Activated CD8-positive, alpha-beta memory T cell treated with anti-CD3 and anti-CD28 coated beads, Interleukin-2, amount 50 U/mL, for 24 hours (primary cell): Measurements from ENCODE around the gene LIN54.
"Not testable (repeated sequence)": the region's sequence is repeated elsewhere in the genome, so short reads cannot be mapped to it uniquely, and the experiment has no call there.

ENCODE experiments used
- DNase-seq: peaks from one replicate; pipeline ENCODE4 v3.0.0-alpha.2; 2020; ENCODE audit errors: extremely low read depth

LIN54 gene

DNA sequence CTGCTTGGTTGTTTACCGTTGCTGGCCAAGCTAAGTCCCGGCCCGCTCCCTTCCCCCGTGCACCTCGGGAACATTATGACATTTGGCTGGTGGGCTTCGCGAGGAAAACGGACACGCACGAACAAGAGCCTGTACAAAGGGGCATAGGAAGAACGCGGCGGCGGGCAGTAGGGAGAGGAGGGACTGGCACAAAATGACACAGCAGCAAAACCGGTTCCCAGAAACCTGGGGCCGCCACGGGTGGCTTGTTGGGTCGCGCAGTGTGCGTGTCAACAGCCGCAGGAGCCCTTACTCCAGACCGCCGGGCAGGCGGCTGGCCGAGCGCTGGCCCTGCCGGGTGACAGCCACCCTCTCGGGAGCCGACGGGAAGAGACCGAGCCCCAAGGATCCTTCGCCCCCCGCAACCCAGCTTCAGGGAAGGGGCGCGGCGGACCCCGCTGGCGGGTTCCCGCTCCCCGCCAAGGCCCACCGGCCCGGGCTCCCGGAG is 1.6 kb upstream of the LIN54 start:
- no peak for DNase-seq

DNA sequence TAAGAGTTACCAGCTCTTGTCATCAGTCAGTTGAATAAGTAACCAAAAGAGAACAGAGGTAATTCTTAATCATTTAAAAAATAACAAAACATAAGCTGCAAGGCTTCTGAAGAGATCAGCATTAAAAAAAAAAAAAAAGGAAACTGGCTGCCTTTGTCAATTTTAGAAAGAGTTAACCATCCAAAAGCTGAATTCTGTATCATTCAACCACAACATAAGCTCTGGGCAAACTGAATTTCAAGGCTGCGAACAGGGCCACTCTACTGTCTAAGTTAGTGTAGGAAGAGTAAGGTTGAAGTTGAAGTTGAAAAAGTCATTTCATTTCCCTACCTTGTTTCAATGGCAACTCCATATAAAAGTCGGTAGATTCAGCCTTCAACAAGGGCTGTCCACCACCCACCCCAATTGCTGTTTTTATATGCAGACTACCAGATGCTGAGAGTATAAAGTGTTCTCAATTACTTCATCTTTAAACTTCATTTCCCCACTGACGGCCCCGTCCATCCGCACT is 1.1 kb upstream of the LIN54 start:
- no peak for DNase-seq

DNA sequence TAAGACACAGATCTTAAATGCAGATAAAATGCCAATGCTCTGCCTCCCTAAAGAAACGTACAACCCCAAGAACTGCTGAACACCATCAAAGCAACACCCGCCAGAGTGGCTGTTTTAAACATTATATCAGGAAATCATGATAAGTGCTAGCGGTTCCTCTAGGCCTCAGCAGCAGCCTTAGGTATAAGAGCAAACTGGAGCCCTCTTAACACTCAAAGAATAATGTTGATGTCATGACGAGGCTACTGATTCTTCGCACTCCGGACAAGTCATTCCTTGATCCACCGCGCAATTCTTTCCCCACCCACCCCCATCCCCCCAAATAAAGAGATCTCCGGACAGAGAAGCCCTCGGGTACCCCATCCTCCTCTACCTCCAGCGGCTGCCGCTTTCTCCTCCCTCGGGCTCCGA is 507 bp downstream of the LIN54 start:
- no peak for DNase-seq

DNA sequence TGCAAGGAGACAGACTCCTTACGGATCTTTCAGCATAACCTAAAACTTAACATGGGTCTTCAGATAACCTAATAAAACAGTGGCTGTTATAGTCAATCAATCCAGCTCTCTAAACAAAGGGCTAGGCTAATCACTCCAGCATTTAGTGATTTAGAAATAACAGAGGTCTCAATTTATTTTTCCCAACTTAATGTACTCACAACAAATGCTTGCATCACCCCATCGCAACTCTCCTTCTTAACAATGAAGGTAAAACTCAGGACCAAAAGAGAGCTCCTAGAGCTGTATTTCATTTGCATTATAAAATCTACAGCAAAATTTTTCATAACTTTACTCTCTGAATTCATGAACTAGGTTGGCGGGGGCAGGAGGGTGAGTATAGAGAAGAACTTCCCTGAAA is 1.1 kb downstream of the LIN54 start:
- no peak for DNase-seq

DNA sequence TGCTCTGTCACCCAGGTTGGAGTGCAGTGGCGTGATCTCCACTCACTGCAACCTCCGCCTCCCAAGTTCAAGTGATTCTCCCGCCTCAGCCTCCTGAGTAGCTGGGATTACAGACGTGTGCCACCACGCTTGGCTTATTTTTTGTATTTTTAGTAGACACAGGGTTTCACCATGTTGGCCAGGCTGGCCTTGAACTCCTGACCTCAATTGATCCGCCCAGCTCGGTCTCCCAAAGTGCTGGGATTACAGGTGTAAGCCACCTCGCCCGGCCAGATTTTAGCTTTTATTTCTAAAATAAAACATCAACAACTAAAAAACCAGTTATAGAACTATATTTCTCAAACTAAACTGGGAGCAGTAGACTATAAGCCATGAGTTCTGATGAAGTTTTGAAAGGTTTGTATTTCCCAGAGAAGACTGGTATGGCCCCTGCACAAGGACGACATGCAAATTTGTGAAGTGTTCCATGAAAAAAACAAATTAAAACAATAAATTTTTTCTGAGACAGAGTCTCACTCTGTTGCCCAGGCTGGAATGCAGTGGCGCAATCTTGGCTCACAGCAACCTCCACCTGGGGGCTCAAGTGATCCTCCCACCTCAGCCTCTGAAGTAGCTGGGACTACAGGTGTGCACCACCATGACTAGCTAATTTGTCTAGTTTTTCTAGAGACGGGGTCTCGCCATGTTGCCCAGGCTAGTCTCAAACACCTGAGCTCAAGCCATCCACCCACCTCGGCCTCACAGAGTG is 7.4 kb downstream of the LIN54 start:
- not testable (repeated sequence) for DNase-seq

DNA sequence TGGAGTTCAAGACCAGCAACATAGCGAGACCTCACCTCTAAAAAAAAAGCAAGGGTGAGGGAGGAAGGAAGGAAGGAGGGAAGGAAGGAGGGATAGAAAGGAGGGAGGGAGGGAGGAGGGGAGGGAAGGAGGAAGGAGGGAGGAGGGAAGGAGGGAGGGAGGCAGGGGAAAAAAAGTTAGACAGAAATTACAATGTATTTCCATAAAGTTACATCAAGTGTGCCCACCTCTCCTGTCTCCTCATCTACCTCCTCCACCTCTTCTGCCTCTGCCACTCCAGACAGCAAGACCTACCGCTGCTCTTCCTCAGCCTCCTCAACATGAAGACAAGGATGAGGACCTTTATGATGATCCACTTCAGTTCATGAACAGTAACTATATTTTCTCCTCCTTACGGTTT is 8.3 kb downstream of the LIN54 start:
- DNase-seq, result no peak

DNA sequence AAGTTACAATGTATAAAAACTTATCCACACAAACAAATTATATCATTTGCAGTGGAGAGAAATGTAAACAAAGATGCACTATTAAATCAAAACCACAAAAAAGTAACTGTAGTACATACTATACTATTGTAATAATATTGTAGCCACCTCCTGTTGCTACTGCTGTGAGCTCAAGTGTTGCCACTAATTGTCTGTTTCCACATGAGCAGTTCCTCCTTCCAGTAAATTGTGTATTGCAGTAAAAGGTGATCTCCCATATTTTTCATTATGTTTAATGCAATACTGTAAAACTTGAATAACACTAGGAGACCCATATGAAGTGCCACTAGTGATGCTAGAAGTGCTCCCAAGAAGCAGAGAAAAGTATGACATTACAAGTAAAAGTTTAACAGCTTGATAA is 11.7 kb downstream of the LIN54 start:
- DNase-seq, result no peak

DNA sequence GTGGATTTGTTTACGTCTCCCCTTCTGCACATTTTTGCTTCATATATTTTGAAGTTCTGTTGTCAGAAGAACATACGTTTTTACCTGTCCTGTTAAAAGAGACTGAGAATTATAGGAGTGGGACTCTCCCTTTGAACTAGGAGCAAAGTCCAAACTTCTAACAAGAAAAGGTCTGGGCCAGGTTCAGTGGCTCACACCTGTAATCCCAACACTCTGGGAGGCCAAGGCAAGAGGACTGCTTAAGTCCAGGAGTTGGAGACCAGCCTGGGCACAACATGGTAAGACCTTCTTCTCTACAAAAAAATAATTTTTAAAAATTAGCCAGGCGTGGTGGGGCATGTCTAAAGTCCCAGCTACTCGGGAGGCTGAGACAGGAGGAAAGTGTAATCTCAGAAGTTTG is 15.8 kb downstream of the LIN54 start:
- no peak for DNase-seq

DNA sequence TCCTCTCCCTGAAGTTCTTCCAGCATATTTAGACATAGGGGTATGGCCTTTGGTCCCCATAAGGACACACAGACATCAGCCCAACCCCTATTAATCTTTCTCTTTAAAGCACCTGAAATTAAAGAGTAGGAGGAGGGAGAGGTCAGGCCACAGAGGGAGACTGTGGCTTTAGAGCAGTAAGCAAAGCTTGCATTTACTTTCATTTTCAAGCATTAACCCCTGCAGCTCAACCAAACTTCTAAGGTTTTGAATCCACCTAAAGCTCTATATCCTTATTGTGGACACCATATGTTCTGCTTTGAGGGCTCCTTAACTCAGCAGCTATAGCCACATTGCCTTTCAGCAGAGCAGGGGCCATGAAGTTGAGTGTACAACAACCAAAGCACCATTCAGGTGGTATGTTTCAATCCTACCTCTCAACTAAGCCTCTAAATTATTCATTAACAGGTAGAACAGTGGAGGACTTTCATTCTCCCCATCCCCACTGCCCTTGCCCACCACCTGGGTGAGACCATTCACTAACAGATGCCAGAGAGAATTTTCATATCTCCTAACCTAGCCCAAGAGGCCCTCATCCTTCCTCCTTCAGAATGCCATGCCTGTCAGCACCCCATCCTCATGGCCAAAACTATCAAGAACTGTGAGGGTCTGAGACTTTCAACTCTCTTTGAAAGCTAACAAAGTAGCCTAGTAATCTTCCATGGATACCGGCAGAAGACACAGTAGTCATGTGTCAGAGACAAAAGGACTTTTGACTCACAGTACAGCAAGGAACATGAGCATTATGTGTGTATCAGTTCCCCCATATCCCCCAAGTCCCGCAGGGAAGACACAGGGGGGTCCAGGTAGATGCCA is 20.8 kb downstream of the LIN54 start:
- no peak for DNase-seq

DNA sequence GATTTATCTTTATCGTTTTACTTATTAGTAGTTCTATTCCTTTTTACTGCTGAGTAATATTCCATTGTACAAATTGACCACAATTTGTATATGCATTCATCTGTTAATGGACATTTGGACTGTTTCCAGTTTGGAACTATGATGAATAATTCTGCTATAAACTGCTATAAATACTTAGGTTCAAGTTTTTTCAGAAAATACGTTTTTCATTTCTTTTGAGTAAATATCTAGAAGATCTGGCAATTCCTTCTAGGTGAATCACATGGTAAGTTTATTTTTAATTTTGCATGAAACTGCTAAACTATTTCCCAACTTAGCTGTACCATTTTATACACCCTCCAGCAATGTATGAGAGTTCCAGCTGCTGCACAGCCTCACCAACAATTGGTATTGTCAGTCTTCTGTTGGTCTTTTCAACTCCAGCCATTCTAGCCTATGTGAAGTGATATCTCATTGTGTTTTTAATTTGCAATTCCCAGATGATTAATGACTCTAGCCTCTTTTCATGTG is 22.2 kb downstream of the LIN54 start:
- DNase-seq, result no peak

DNA sequence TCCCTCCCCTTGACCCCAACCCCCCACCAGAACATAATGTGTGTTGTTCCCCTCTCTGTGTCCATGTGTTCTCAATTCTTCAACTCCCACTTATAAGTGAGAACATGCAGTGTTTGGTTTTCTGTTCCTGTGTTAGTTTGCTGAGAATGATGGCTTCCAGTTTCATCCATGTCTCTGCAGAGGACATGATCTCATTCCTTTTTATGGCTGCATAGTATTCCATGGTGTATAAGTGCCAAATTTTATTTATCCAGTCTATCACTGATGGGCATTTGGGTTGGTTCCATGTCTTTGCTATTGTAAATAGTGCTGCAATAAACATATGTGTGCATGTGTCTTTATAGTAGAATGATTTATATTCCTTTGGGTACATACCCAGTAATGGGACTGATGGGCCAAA is 23.1 kb downstream of the LIN54 start:
- DNase-seq, result not testable (repeated sequence)

DNA sequence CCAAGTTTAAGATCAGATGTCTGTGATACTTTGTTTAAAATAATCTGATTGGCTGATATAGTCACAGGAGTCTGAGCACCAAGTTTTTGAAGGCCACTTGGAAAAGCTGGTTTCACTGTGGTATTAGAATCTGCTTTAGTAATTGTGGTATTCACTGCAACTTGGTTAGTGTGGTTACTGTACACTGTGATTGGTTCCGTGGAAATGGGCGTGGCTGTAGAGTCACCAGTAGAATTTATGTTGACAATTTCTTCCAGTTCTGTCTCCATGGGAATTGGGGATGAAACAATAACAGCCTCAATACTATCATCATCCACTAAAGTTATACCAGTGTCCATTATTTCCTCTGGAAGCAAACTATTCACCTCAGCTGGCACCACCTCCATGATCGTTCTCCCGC is 26.2 kb downstream of the LIN54 start:
- no peak for DNase-seq

DNA sequence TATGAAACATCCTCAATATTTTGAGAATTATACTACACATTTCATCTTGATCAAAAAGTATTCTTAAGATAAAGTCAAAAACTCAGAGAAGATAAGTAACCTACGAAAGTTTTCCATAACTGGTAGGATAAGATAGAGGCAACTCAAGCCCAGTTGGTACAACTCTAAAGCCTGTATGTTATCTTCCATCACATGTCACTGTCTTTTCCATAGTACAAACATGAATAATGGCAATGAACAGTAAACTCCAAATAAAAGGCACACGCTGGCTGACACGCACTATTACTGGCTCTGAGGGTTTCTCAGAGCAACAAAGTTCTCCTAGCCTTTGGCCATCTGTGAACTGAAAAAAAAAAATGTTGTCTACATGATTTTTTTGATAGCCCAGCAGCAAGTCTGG is 27.2 kb downstream of the LIN54 start:
- DNase-seq, result no peak

DNA sequence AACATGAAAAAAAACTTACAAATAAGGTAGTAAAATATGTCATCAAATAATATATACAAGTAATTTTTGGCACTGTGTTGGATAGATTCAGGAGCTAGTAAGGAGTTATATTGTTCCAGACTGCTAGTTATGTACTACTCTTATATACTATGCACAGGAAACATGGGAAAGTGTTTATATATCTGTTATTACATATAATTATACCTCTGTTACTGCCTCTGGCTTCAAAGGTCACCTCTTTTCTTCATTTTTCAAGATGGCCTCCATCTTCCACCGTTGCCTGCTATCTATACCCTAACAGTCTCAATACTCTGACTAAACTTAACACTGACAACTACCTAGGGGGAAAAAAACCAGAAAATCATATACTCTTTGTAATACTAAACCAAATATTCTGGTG is 29.5 kb downstream of the LIN54 start:
- DNase-seq, result no peak

DNA sequence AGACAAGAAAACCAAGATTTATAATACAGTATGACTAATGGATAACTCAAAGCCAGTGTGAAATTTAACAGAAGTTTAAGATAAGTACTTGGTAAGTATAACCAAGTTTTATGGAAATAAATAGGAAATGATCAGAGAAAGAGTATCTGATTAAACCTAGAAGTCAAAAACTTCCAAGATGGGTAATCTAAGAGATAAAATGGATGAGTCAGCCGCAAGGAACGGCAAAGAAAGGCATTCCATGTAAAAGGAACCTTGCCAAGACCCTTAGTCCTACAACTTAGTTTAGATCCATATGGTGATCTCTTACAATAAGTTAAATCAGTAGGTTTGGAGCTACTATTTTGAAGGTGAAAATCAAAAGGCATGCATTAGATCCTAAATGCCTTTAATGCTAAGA is 34.8 kb downstream of the LIN54 start:
- DNase-seq, result no peak

DNA sequence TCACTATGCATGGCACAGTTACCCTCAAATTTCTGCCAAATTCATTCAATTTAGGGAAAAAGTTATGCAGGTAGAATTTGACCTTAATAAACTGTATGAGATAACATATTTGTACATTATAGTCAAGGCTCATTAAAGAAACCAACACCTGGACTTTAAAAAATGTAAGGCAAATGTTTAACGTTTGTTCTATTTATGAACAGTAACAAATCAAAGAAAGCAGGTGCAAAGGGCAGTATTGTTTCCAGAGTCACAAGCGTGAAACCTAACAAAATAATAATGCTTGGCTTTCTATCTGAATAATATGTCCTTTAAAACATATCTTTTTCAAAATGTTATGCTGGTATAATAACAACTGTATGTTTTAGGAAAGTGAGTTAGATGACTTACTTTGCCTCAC is 41.2 kb downstream of the LIN54 start:
- no peak for DNase-seq

DNA sequence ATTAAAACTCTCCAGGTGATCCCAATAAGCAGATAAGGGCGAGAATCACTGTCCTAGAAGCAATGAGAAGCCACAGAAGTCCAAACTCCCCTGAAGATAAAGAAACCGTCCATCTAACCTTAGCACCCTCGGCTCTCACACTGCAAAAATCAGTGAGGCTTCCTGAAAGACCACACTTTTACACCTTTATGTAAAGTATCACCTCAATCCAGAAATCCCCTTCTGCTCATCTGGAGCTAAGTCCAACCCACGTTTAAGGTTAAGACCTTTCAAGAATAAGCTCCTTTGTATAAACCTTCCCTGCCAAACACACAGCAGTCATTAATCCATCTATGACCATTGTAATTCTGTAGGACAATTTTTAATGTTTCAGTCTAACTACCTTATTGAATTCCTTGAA is 41.7 kb downstream of the LIN54 start:
- no peak for DNase-seq

DNA sequence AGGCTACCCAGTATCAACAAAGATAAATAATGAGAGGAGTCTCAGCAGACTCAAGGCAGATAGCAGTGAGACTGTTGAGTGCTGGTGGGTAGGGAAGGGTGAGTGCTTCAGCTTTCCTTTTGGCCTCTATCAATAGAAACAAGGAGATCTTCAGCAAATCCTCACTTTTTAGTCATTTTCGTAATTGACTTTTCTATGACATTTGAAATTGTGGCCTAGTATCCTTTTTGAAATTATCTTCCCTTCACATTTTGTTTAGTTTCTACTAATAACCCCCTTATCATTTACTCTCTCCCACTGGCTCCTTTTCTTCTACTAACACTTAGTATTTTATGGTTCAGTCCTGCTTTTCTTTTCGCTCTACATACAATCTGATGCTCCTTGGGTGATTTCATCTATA is 44.9 kb downstream of the LIN54 start:
- DNase-seq, result no peak

DNA sequence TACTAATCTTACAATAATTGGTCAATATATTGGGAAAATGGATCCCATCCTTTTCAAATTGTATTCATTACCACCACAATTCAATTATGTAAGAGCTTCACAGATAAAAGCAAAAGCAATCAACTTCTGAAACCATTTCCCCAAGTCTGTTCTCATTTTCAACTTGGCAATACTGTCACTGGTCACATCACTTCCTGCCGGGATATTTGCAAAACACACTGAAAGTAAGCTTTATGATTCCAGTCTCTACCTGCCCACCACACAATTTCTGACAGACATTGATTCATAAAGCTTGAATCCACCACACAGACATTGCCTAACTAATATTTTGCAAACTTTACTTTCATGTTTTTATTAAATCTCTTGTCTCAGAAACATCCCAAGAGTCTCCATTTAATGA is 53.6 kb downstream of the LIN54 start:
- no peak for DNase-seq

DNA sequence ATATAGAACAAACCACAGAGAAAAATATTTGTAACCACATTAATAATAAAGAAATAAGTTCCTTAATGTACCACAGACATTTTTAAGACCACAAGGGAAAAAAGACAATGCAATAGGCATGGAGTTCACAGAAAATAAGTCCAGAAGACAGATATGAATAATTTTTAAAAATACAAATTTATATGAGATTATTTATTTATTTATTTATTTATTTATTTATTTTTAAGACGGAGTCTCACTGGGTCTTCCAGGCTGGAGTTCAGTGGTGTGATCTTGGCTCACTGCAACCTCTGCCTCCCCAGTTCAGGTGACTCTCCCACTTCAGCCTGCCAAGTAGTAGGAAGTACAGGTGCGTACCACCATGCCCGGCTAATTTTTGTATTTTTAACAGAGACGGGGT is 56.4 kb downstream of the LIN54 start:
- no peak for DNase-seq

DNA sequence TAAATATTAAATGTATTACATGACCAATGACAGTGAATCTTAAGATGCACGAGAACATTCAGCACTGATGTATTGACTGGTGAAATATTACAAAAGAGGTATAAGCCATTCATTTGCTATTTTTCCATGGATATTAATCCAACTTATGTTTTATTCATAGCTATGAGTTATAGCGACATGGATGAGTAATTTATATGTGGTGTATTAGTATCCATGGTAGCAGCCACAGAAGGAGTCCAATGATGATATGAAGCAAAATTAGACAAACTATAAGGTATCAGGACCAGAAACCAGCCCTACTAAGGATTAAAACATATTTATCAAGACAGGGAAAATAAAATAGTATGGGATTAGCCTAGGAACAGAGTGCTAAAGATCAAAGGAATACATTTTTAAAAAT is 59.4 kb downstream of the LIN54 start:
- no peak for DNase-seq

DNA sequence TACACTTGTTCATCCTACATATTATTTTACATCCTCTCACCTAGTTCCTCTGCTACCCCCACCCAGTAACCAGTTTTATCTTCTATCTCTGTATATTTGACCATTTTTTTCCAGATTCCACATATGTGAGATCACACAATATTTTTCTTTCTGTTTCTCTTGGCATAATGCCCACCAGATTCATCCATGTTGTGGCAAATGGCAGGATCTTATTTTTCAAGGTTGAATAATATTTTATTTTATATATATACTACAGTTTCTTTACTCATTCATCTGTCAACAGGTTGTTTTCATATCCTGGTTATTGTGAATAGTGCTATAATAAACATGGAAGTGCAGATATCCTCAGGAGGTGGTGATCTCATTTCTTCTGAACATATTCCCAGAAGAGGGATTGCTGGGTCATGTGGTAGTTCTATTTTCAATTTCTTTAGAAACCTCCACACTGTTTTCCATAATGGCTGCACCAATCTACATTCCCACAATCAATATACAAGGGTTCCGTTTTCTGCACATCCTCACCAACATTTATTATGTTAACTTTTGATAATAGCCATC is 61.9 kb downstream of the LIN54 start:
- no peak for DNase-seq
